ENCODE results near the gene CACNA1D. TPM values are rescaled to one million over a fixed set of nuclear protein-coding genes. Genes with fewer than 3 reads are reported as not detected.
"Not testable (repeated sequence)": the region's sequence is repeated elsewhere in the genome, so short reads cannot be mapped to it uniquely, and the experiment has no call there.

The CACNA1D gene
- total RNA-seq, 2 experiments from 2014 or later: not detected

DNA sequence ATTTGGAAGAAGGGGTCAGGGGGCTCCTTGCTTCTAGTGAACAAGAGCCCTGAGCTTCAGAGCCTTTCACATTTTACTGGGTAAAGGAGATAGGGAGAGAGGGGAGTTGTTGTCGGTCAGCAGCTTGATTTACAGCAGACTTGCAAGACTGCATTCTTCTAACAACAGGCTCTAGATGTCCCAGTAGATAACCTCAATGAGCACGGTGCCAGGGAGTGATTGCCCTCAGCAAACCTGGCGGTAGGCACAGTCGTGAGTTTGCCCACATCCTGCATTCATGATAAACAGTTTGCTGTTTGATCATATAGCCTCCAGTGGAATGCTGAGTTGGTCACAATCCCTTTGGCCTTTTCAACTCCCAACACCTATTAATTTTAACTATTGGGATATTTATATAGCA, 170.4 kb downstream of the CACNA1D start:
- peaks cover 14% of the 10 kb centered on the region for H3K9me3 Mint-ChIP-seq
- H3K36me3 Mint-ChIP-seq (ENCODE audit: low read depth); CTCF ChIA-PET; intact Hi-C loops (cut with micrococcal nuclease); H3K27ac Mint-ChIP-seq; DNase-seq; H3K4me3 Mint-ChIP-seq; H3K4me1 Mint-ChIP-seq (ENCODE audit: low read depth): not testable (repeated sequence)
- peaks cover 17% of the 10 kb centered on the region for H3K27me3 Mint-ChIP-seq (ENCODE audit: low read depth)

DNA sequence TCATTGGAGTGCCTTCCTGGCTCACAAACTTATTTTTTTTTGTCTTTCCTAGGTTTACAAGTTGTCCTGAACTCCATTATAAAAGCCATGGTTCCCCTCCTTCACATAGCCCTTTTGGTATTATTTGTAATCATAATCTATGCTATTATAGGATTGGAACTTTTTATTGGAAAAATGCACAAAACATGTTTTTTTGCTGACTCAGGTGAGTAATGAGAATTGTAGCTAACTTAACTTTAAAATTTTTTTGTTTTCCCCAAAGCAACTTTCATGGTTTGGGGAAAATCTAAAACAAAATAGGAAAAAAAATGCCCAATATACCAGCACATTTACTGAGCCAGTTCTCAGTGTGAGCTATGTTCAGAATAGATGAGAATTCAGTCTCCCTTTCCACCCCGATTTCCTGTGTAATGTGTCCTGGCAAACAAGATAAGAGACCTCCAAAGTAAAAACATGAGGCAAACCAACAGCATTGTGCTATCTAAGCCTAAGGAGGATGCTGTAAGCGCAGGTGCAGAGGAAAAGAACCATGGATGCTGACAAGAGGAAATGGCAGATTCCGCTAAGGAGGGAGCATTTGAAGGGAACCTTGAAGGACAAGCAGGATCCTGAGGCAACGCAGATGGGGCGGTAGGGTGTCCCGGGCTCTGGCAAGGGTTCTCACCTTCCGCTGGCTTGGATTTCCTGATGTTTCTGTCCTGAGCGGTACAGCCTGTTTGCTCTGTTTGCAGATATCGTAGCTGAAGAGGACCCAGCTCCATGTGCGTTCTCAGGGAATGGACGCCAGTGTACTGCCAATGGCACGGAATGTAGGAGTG, 171.4 kb downstream of the CACNA1D start:
- CTCF ChIA-PET: no interaction called here
- Mint-ChIP-seq H3K4me3 (no peak overlapping the region), H3K36me3 (ENCODE audit: low read depth) (no peaks in the 10 kb centered on the region), H3K27ac (no peak overlapping the region), H3K4me1 (ENCODE audit: low read depth) (no peaks in the 10 kb centered on the region), H3K27me3 (ENCODE audit: low read depth) (peaks cover 14% of the 10 kb centered on the region), H3K9me3 (peaks cover 13% of the 10 kb centered on the region)
- intact Hi-C loops (cut with micrococcal nuclease): no loop called here
- no peak for DNase-seq

DNA sequence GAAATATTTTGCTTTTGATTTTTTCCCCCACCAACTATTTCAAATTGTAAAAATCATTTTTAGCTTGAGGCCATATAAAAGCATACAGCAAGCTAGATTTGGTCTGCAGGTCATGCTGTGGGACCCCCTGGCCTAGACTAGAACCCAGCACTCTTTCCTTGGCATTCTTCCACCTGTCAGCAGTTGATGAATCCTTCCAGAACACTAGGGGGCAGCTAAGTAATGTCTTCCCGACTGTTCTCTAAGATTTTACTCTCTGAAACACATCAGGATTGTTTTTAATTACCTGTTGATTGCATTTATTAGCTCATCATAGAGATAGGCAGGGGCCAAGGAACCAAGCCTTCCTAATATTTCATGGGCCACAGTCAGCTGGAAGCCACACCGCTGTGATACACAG, 174.5 kb downstream of the CACNA1D start:
- CTCF ChIA-PET: interaction anchor here (1.5 to 1.8 kb wide), 2 partner anchors 11 to 41 kb away, joined by 6 read pairs; no protein-coding TSS in a partner anchor
- peaks cover 2% of the 10 kb centered on the region for H3K9me3 Mint-ChIP-seq
- no peak overlapping the region for H3K27ac Mint-ChIP-seq
- peaks cover 8% of the 10 kb centered on the region for H3K27me3 Mint-ChIP-seq (ENCODE audit: low read depth)
- H3K4me3 Mint-ChIP-seq: no peak overlapping the region
- intact Hi-C loops (cut with micrococcal nuclease): no loop called here
- no peak for DNase-seq
- no peaks in the 10 kb centered on the region for H3K4me1 Mint-ChIP-seq (ENCODE audit: low read depth)
- H3K36me3 Mint-ChIP-seq (ENCODE audit: low read depth): no peaks in the 10 kb centered on the region

- DNase-seq: no peak
These were observed 176.3 kb downstream of the CACNA1D start for GRCh38 chr3:53670721-53671120.

DNA sequence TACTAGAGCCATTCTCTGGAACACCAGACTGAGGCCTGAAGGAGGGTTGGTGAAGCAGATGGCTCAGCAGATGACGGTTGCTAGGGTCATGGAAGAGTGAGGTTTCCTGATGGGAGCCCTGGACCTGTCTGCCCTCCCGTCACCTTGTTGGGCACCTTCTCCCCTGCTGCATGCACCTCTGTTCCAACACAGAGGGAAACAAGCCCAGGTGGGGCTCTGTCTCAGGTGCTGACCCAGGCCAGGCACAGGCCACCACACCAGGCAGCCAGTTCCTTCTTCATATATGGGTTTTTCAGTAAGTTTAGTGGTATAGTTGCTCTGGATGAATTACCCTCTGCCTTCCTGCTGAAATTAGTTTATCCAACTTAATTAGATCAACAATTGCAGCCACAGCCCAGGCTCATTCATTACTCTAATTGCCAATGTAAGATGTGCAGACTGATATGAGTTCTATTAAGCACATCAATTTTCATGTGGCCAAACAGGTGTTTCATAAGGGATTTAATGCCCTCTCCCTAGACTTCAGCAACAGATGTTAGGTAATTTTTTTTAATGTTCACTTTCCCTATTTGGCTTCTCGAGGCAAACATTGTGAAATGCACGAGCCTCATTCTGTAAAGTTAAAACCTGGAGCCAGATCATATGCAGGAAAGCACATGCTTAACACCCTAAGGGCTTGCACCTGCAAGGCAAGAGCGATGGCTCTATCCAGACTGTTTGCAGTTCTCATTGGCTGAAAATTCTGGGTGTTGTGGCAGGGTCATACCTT, 177.0 kb downstream of the CACNA1D start:
- H3K4me3 Mint-ChIP-seq: no peak overlapping the region
- no peak overlapping the region for H3K27ac Mint-ChIP-seq
- H3K9me3 Mint-ChIP-seq: no peaks in the 10 kb centered on the region
- no peaks in the 10 kb centered on the region for H3K4me1 Mint-ChIP-seq (ENCODE audit: low read depth)
- DNase-seq: no peak
- H3K36me3 Mint-ChIP-seq (ENCODE audit: low read depth): no peaks in the 10 kb centered on the region
- intact Hi-C loops (cut with micrococcal nuclease): no loop called here
- CTCF ChIA-PET: no interaction called here
- H3K27me3 Mint-ChIP-seq (ENCODE audit: low read depth): peaks cover 5% of the 10 kb centered on the region

More at GRCh38 chr3:53670721-53671120, 176.3 kb downstream of the CACNA1D start:
- Mint-ChIP-seq H3K36me3 (ENCODE audit: low read depth) (no peaks in the 10 kb centered on the region), H3K27ac (no peak overlapping the region), H3K4me3 (no peak overlapping the region), H3K9me3 (no peaks in the 10 kb centered on the region), H3K27me3 (ENCODE audit: low read depth) (peaks cover 5% of the 10 kb centered on the region), H3K4me1 (ENCODE audit: low read depth) (no peaks in the 10 kb centered on the region)
- intact Hi-C loops (cut with micrococcal nuclease): no loop called here
- CTCF ChIA-PET: no interaction called here

GRCh38 chr3:53671961-53672299, 177.5 kb downstream of the CACNA1D start:
- Mint-ChIP-seq H3K4me3 (no peak overlapping the region), H3K9me3 (no peaks in the 10 kb centered on the region), H3K4me1 (ENCODE audit: low read depth) (no peaks in the 10 kb centered on the region), H3K27ac (no peak overlapping the region), H3K36me3 (ENCODE audit: low read depth) (no peaks in the 10 kb centered on the region), H3K27me3 (ENCODE audit: low read depth) (peaks cover 3% of the 10 kb centered on the region)
- intact Hi-C loops (cut with micrococcal nuclease): no loop called here
- DNase-seq: no peak
- CTCF ChIA-PET: no interaction called here

DNA sequence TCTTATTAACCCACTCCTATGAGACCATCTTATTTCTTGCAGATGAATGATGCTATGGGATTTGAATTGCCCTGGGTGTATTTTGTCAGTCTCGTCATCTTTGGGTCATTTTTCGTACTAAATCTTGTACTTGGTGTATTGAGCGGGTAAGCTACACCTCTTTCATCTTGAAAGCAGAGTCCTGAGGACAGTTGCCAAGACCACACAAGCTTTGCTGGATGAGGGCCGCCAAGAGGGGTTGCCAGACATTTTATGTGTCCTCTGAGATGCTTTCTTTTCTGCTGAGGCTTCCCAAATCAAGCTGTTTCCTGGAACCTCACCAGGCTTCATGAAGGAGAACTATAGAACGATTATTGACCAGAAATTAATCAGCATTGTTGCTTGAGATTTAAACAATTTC, 178.6 kb downstream of the CACNA1D start:
- H3K4me3 Mint-ChIP-seq: no peak overlapping the region
- intact Hi-C loops (cut with micrococcal nuclease): no loop called here
- no peaks in the 10 kb centered on the region for H3K36me3 Mint-ChIP-seq (ENCODE audit: low read depth)
- no peak overlapping the region for H3K27ac Mint-ChIP-seq
- no peaks in the 10 kb centered on the region for H3K9me3 Mint-ChIP-seq
- peaks cover 6% of the 10 kb centered on the region for H3K27me3 Mint-ChIP-seq (ENCODE audit: low read depth)
- no peaks in the 10 kb centered on the region for H3K4me1 Mint-ChIP-seq (ENCODE audit: low read depth)
- CTCF ChIA-PET: no interaction called here
- DNase-seq: no peak

DNA sequence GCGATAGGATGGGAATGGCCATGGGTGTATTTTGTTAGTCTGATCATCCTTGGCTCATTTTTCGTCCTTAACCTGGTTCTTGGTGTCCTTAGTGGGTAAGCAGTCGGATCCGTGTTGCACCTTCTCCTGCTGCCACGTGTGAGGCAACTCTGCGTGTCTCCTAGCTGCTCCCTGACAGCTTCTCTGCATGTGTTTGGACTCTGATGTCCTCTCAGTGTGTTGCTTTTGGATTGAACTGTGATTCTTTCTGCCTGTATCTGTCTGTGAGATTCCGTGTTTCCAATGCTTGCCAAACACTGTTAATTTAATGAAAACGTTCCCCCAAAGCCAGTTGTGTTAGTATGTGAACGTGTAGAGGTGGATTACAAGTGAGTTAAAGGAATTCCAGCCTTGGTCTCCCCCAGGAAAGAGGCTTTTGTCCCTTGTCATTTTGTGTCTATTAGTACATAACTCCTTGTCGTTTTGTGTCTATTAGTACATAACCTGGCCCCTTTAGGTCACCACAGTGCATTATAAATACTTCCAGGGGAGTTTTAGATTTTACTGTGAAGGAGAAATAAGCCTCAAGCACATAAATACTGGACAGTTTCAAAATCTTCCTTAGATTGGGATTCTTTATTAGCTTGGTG, 179.4 kb downstream of the CACNA1D start:
- no peaks in the 10 kb centered on the region for H3K36me3 Mint-ChIP-seq (ENCODE audit: low read depth)
- CTCF ChIA-PET: no interaction called here
- no peak for DNase-seq
- H3K9me3 Mint-ChIP-seq: no peaks in the 10 kb centered on the region
- H3K27ac Mint-ChIP-seq: no peak overlapping the region
- no peak overlapping the region for H3K4me3 Mint-ChIP-seq
- intact Hi-C loops (cut with micrococcal nuclease): no loop called here
- H3K27me3 Mint-ChIP-seq (ENCODE audit: low read depth): peaks cover 10% of the 10 kb centered on the region
- H3K4me1 Mint-ChIP-seq (ENCODE audit: low read depth): no peaks in the 10 kb centered on the region

DNA sequence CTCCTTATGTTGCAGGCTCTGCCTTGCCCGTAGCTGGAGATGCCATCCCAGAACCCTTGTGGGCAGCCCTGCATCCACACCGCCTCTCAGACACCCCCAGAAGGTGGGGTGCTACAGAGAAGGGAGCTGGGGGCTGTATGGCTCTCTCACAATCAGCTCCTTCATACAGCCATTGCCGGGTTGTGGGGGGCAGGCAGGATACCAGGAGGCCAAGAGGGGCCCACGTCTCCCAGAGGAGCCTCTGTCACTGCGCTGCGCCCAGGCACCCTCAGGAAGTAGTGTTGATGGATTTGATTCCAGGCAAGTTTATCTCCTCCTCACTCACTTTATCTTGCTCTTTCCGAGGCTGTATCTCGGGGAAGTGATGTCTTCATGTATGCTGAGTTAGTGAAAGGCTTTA, 180.2 kb downstream of the CACNA1D start:
- no peak for DNase-seq
- CTCF ChIA-PET: no interaction called here
- no peak overlapping the region for H3K4me3 Mint-ChIP-seq
- H3K9me3 Mint-ChIP-seq: no peaks in the 10 kb centered on the region
- intact Hi-C loops (cut with micrococcal nuclease): no loop called here
- no peaks in the 10 kb centered on the region for H3K36me3 Mint-ChIP-seq (ENCODE audit: low read depth)
- H3K4me1 Mint-ChIP-seq (ENCODE audit: low read depth): no peaks in the 10 kb centered on the region
- H3K27me3 Mint-ChIP-seq (ENCODE audit: low read depth): peaks cover 8% of the 10 kb centered on the region
- no peak overlapping the region for H3K27ac Mint-ChIP-seq

GRCh38 chr3:53675022-53675697, 180.7 kb downstream of the CACNA1D start:
- H3K4me1 Mint-ChIP-seq (ENCODE audit: low read depth): no peaks in the 10 kb centered on the region
- CTCF ChIA-PET: no interaction called here
- DNase-seq: no peak
- H3K27me3 Mint-ChIP-seq (ENCODE audit: low read depth): peaks cover 7% of the 10 kb centered on the region
- H3K36me3 Mint-ChIP-seq (ENCODE audit: low read depth): no peaks in the 10 kb centered on the region
- no peak overlapping the region for H3K4me3 Mint-ChIP-seq
- no peak overlapping the region for H3K27ac Mint-ChIP-seq
- no peaks in the 10 kb centered on the region for H3K9me3 Mint-ChIP-seq
- intact Hi-C loops (cut with micrococcal nuclease): no loop called here

DNA sequence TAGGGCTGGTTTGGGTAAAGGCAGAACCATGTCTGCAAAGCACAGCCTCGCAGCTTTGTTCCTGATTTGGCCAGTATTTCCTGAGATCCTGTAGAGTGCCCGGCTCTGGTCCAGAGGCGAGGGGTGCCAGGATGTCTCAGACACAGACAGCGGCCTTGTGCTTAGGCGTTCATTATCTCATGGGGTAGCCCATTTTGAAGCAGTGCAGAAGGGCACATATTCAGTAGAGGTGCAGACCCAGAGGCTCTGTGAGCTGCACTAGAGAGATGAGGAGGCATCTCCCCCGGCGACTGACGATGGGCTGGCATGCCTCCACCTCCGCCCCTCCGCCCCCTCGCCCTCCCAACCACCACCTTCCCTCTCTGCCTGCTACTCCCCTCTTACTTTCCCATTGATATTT, 181.5 kb downstream of the CACNA1D start:
- H3K4me3 Mint-ChIP-seq: no peak overlapping the region
- no peaks in the 10 kb centered on the region for H3K36me3 Mint-ChIP-seq (ENCODE audit: low read depth)
- no peaks in the 10 kb centered on the region for H3K9me3 Mint-ChIP-seq
- DNase-seq: no peak
- intact Hi-C loops (cut with micrococcal nuclease): no loop called here
- peaks cover 10% of the 10 kb centered on the region for H3K27me3 Mint-ChIP-seq (ENCODE audit: low read depth)
- CTCF ChIA-PET: no interaction called here
- H3K4me1 Mint-ChIP-seq (ENCODE audit: low read depth): no peaks in the 10 kb centered on the region
- H3K27ac Mint-ChIP-seq: no peak overlapping the region

DNA sequence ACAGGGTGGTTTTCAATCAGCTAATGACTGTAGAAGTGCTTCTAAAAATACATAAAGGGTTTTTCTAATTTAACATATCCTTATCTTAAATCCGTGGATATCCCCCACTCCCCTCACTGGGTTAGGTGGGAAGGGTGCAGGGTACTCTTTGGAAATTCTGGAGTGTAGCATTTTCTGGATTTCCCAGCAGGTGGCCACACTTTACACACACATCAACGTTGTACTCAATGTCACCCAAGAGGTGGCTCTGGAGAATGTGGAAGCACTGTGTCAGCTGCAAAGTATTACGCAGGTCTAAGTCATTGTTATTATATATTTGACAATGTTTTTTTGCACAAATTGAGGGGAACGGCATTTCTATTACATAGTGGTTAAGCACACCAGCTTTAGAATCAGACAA, 183.0 kb downstream of the CACNA1D start:
- H3K4me3 Mint-ChIP-seq: no peak overlapping the region
- CTCF ChIA-PET: interaction anchor here (1.4 kb wide), 1 partner anchor 33 kb away, joined by 9 read pairs; no protein-coding TSS in a partner anchor
- H3K4me1 Mint-ChIP-seq (ENCODE audit: low read depth): no peaks in the 10 kb centered on the region
- no peak overlapping the region for H3K27ac Mint-ChIP-seq
- no peaks in the 10 kb centered on the region for H3K9me3 Mint-ChIP-seq
- no peak for DNase-seq
- no peaks in the 10 kb centered on the region for H3K36me3 Mint-ChIP-seq (ENCODE audit: low read depth)
- intact Hi-C loops (cut with micrococcal nuclease): no loop called here
- H3K27me3 Mint-ChIP-seq (ENCODE audit: low read depth): peaks cover 20% of the 10 kb centered on the region
